ENCODE results near the gene IRF8. TPM values are rescaled to one million over a fixed set of nuclear protein-coding genes. Genes with fewer than 3 reads are reported as not detected.

The IRF8 gene
- total RNA-seq, 1 experiment from 2014 or later: 29.5 TPM

DNA sequence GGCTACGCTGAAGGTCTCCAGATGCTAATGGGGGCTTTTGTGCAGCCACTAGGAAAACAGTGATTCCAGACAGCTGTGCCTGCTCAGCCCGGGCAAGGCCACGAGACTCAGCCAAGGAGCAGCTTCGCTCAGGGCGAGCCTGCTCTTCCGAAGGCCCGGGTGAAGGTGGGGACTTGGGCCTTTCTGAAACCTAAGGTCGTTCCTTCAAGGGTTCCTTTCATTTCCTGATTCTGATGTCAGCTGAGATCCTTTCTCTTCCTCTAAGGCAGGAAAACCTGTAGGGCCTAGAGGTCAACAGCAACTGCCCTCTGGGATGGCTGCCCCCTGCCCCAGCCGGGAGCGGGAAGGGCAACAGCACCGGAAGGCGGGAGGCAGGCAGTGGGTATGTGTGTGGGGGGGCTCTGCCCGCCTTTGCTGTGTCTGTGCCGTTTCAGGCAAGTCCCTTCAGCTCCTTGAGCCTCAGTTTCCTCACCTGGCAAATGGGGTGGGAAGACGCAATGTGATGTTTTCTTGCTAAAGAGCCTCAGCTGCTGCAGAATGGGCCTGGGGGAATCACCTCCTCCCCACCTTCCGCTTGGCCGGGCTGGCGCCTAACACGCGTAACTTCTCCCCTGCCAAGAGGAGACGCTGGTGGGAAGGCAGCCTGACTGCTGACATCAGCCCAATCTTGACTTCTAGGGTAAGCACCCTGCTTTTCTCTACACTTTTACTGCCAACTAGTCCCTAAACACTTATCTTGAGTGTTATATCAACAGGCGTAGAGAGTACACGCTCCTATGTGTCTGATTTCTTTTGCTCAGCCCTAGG lies 32.8 kb downstream of the IRF8 start:
- Histone ChIP-seq H3K27me3 (replicated peaks; ENCODE audit: control insufficient read depth, insufficient read depth, low read length) (no peaks in the 10 kb centered on the region), H3K36me3 (ENCODE audit: control insufficient read depth, insufficient read depth, low read length) (no peaks in the 10 kb centered on the region), H3K4me3 (ENCODE audit: low read depth, low read length) (no peak overlapping the region), H3K4me1 (peaks cover 14% of the 10 kb centered on the region; the same call in 1 of the 2 replicates), H3K9me3 (no peaks in the 10 kb centered on the region)
- Mint-ChIP-seq H3K27me3 (ENCODE audit: insufficient read depth, unreplicated experiment) (no peaks in the 10 kb centered on the region), H3K27ac (ENCODE audit: unreplicated experiment) (no peak overlapping the region), H3K4me1 (ENCODE audit: low read depth, unreplicated experiment) (peaks cover 16% of the 10 kb centered on the region), H3K36me3 (ENCODE audit: insufficient read depth, unreplicated experiment) (no peaks in the 10 kb centered on the region), H3K9me3 (ENCODE audit: unreplicated experiment) (no peaks in the 10 kb centered on the region), H3K4me3 (ENCODE audit: unreplicated experiment) (no peak overlapping the region)
- no peak for DNase-seq
- intact Hi-C loops (cut with micrococcal nuclease; ENCODE audit: unreplicated experiment): no loop called here
- CTCF ChIA-PET: no interaction called here
- BruUV-seq (replicated peaks): no TSS peak
- TF ChIP-seq, protein P1, sequence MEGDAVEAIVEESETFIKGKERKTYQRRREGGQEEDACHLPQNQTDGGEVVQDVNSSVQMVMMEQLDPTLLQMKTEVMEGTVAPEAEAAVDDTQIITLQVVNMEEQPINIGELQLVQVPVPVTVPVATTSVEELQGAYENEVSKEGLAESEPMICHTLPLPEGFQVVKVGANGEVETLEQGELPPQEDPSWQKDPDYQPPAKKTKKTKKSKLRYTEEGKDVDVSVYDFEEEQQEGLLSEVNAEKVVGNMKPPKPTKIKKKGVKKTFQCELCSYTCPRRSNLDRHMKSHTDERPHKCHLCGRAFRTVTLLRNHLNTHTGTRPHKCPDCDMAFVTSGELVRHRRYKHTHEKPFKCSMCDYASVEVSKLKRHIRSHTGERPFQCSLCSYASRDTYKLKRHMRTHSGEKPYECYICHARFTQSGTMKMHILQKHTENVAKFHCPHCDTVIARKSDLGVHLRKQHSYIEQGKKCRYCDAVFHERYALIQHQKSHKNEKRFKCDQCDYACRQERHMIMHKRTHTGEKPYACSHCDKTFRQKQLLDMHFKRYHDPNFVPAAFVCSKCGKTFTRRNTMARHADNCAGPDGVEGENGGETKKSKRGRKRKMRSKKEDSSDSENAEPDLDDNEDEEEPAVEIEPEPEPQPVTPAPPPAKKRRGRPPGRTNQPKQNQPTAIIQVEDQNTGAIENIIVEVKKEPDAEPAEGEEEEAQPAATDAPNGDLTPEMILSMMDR (IDR thresholded peaks at IDR 0.05; ENCODE audit: insufficient read depth in 1 of 2, low read depth in 1 of 2, low read length in 1 of 2, severe bottlenecking in 1 of 2, unreplicated experiment in 1 of 2): no peak
- POLR2A ChIA-PET: no interaction called here

DNA sequence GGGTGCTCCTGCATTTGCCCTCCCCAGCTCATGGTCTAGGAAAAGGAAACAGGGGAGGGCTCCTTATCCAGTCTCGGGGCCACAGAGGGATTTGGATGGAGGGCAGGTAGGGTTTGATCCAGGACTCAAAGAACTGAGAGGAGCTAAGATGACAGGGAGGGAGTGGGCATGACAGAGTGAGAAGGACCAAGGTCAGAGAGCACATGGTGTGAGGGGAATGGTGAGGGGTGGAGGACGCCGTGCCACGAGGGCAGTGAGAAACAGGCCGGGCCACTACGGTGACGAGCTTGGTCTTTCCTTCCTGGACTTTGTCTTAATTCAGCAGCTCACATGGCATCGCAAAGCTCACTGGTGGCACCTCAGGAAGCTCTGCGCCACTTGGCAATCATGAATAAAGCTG lies 35.2 kb downstream of the IRF8 start:
- H3K4me3 ChIP-seq (ENCODE audit: low read depth, low read length): no peak overlapping the region
- TF ChIP-seq, protein P1 (IDR thresholded peaks at IDR 0.05; ENCODE audit: insufficient read depth in 1 of 2, low read depth in 1 of 2, low read length in 1 of 2, severe bottlenecking in 1 of 2, unreplicated experiment in 1 of 2): no peak
- Mint-ChIP-seq H3K9me3 (ENCODE audit: unreplicated experiment) (peaks cover 1% of the 10 kb centered on the region), H3K27ac (ENCODE audit: unreplicated experiment) (no peak overlapping the region), H3K4me3 (ENCODE audit: unreplicated experiment) (no peak overlapping the region), H3K36me3 (ENCODE audit: insufficient read depth, unreplicated experiment) (no peaks in the 10 kb centered on the region), H3K27me3 (ENCODE audit: insufficient read depth, unreplicated experiment) (no peaks in the 10 kb centered on the region), H3K4me1 (ENCODE audit: low read depth, unreplicated experiment) (peaks cover 16% of the 10 kb centered on the region)
- H3K4me1 ChIP-seq: 0 out of 2 replicates have a peak, but pooled peaks cover 4% of the 10 kb centered on the region
- POLR2A ChIA-PET: no interaction called here
- intact Hi-C loops (cut with micrococcal nuclease; ENCODE audit: unreplicated experiment): no loop called here
- no peaks in the 10 kb centered on the region for H3K9me3 ChIP-seq
- CTCF ChIA-PET: no interaction called here
- no peaks in the 10 kb centered on the region for H3K36me3 ChIP-seq (ENCODE audit: control insufficient read depth, insufficient read depth, low read length)
- H3K27me3 ChIP-seq (replicated peaks; ENCODE audit: control insufficient read depth, insufficient read depth, low read length): no peaks in the 10 kb centered on the region
- DNase-seq: no peak
- BruUV-seq (replicated peaks): no TSS peak

DNA sequence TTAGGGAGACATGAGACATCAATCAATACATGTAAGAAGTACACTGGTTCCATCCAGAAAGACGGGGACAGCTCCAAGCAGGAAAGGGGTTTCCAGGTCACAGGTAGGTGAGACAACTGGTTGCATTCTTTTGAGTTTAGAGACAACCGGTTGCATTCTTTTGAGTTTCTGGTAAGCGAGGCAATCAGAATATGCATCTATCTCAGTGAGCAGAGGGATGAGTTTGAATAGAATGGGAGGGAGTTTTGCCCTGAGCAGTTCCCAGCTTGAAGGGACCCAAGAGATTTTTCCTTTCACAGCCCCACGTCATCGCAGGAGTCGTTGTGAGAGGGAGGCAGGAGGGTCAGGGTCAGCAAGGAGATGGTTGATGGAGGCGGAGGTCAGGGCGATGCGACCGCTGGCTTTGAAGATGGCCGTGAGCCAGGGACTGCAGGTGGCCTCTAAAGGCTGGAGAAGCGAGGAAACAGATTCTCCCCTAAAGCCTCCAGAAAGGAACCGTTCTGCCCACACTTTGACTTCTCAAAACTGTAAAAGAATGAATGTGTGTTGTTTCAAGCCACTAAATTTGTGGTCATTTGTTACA lies 36.5 kb downstream of the IRF8 start:
- Mint-ChIP-seq H3K27me3 (ENCODE audit: insufficient read depth, unreplicated experiment) (no peaks in the 10 kb centered on the region), H3K36me3 (ENCODE audit: insufficient read depth, unreplicated experiment) (no peaks in the 10 kb centered on the region), H3K9me3 (ENCODE audit: unreplicated experiment) (peaks cover 13% of the 10 kb centered on the region), H3K4me1 (ENCODE audit: low read depth, unreplicated experiment) (peaks cover 9% of the 10 kb centered on the region), H3K4me3 (ENCODE audit: unreplicated experiment) (no peak overlapping the region), H3K27ac (ENCODE audit: unreplicated experiment) (no peak overlapping the region)
- TF ChIP-seq, protein P1 (IDR thresholded peaks at IDR 0.05; ENCODE audit: insufficient read depth in 1 of 2, low read depth in 1 of 2, low read length in 1 of 2, severe bottlenecking in 1 of 2, unreplicated experiment in 1 of 2): no peak
- Histone ChIP-seq H3K4me3 (ENCODE audit: low read depth, low read length) (no peak overlapping the region), H3K36me3 (ENCODE audit: control insufficient read depth, insufficient read depth, low read length) (no peaks in the 10 kb centered on the region), H3K27me3 (replicated peaks; ENCODE audit: control insufficient read depth, insufficient read depth, low read length) (no peaks in the 10 kb centered on the region), H3K4me1 (peaks cover 5% of the 10 kb centered on the region; the same call in 1 of the 2 replicates), H3K9me3 (no peaks in the 10 kb centered on the region)
- no TSS peak for BruUV-seq (replicated peaks)
- intact Hi-C loops (cut with micrococcal nuclease; ENCODE audit: unreplicated experiment): no loop called here
- no peak for DNase-seq
- ChIA-PET POLR2A (no interaction called here), CTCF (no interaction called here)

Measured in Caco-2 (cell line).